Measurements from ENCODE around the gene CC2D2B.

DNA sequence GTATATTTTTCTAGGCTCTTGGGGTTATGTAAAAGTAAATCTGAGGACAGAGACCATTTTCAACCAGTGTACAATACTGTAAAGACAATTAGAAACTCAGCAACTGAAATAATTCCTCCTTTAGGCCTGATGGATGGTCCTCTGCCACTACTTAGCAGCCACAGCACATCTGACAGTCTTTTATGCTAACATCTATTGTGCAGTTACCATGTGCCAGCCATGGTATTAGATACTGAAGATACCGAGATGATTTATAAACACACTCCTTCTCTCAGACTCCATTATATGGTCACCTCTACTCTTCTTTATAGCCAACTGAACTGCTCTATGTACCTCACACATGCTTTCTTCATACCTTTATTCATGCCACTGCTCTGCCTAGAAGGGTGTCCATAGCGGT, 74.4 kb downstream of the CC2D2B start:
- TF ChIP-seq ZNF274 (IDR thresholded peaks at IDR 0.05; ENCODE audit: low read depth, low read length), result no peak
- TF ChIP-seq YY1 (IDR thresholded peaks at IDR 0.05; ENCODE audit: insufficient read depth, insufficient read length), result no peak
- no peak for TF ChIP-seq SUZ12 (IDR thresholded peaks at IDR 0.05; ENCODE audit: extremely low read depth, insufficient read depth, insufficient read length)

Data from NT2/D1 (cell line).